Stomach (tissue), 4 donors: ENCODE measurements around the gene LBR.

ENCODE experiments used
- CTCF ChIP-seq, 7 experiments: fragments of 450-650 bp in 4 of 7; fragments of 200-600 bp in 3 of 7; sonication (generic) in 3 of 7; IDR thresholded peaks; one replicate each; pipeline ENCODE4 v1.5.1; 2016 to 2019; ENCODE audit warnings: antibody characterized with exemption in 7 of 7, control low read depth in 2 of 7, mild to moderate bottlenecking in 1 of 7
- POLR2A ChIP-seq, 4 donors: fragments of 450-650 bp; IDR thresholded peaks; one replicate each; pipeline ENCODE4 v1.6.1; 2016; ENCODE audit warnings: antibody characterized with exemption in 4 of 4, control low read depth in 2 of 4, mild to moderate bottlenecking in 1 of 4, moderate library complexity in 1 of 4

GRCh38 chr1:225396357-225396756 is 31.5 kb downstream of the LBR start:
- TF ChIP-seq CTCF (IDR thresholded peaks at IDR 0.05) (no peak), POLR2A (IDR thresholded peaks at IDR 0.05) (no peak)
